Measurements from ENCODE around the gene SHISA4.
"Not testable (repeated sequence)": the region's sequence is repeated elsewhere in the genome, so short reads cannot be mapped to it uniquely, and the experiment has no call there.

The SHISA4 gene

DNA sequence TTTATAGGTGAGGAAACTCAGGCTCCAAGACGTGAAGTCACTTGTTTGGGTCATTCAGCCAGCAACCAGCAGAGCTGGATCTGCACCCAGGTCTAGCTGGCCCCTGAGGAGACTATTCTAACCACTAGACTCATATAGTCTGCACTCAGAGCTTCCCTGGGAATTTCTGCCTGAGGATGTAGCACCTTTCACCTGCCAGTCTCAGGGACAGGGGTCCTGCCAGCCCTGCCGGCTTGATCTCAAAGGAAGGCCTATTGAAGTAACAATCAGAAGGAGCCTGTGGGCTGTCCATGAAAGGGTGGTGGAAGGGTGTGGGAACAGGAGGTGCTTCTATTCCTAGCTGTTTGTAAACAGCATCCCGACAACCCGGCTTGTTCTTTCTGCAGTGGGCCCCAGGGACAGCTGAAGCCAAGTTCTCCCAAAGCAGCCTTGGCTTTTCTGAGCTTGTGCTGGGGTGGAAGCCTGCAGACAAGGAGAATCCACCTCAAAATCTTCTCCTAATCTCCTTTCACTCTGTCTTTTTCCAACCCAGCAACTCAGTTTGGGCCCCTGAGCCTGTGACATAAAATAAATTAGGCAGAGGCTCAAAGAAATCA is 49.8 kb downstream of the SHISA4 start:
- no peaks in the 10 kb centered on the region for H3K9me3 ChIP-seq (ENCODE audit: low read depth, low read length)
- H3K36me3 ChIP-seq (ENCODE audit: insufficient read depth, low read length) = no peaks in the 10 kb centered on the region
- no peak overlapping the region for H3K27ac ChIP-seq
- TF ChIP-seq FOXP2 (optimal IDR thresholded peaks at IDR 0.05; ENCODE audit: control extremely low read depth, extremely low read length, insufficient read depth) (no peak), EZH2 (IDR thresholded peaks at IDR 0.05) (no peak), POLR2AphosphoS5 (IDR thresholded peaks at IDR 0.05; ENCODE audit: borderline replicate concordance, low read depth, low read length) (no peak)
- DNase-seq (ENCODE audit: low read depth, low spot score) = no peak
- H3K9ac ChIP-seq (ENCODE audit: insufficient read length) = no peak overlapping the region
- H3K4me3 ChIP-seq = no peak overlapping the region

- DNase-seq (ENCODE audit: low read depth, low spot score) = no peak
- H3K36me3 ChIP-seq (ENCODE audit: insufficient read depth, low read length) = no peaks in the 10 kb centered on the region
- H3K4me3 ChIP-seq = no peak overlapping the region
- H3K9me3 ChIP-seq (ENCODE audit: low read depth, low read length) = no peaks in the 10 kb centered on the region
- TF ChIP-seq FOXP2 (optimal IDR thresholded peaks at IDR 0.05; ENCODE audit: control extremely low read depth, extremely low read length, insufficient read depth) = no peak
- H3K27ac ChIP-seq = no peak overlapping the region
- no peak overlapping the region for H3K9ac ChIP-seq (ENCODE audit: insufficient read length)
Observed at GRCh38 chr1:201939148-201939547, 50.5 kb downstream of the SHISA4 start.

GRCh38 chr1:201939574-201939973 is 50.9 kb downstream of the SHISA4 start:
- H3K36me3 ChIP-seq (ENCODE audit: insufficient read depth, low read length) = no peaks in the 10 kb centered on the region
- no peak overlapping the region for H3K27ac ChIP-seq
- DNase-seq (ENCODE audit: low read depth, low spot score) = no peak
- H3K9me3 ChIP-seq (ENCODE audit: low read depth, low read length) = no peaks in the 10 kb centered on the region
- TF ChIP-seq FOXP2 (optimal IDR thresholded peaks at IDR 0.05; ENCODE audit: control extremely low read depth, extremely low read length, insufficient read depth) (no peak), EZH2 (IDR thresholded peaks at IDR 0.05) (no peak), POLR2AphosphoS5 (IDR thresholded peaks at IDR 0.05; ENCODE audit: borderline replicate concordance, low read depth, low read length) (no peak)
- H3K4me3 ChIP-seq = no peak overlapping the region
- H3K9ac ChIP-seq (ENCODE audit: insufficient read length) = no peak overlapping the region

GRCh38 chr1:201940316-201940715 is 51.6 kb downstream of the SHISA4 start:
- H3K27ac ChIP-seq; H3K4me3 ChIP-seq; H3K9me3 ChIP-seq (ENCODE audit: low read depth, low read length); DNase-seq (ENCODE audit: low read depth, low spot score); H3K9ac ChIP-seq (ENCODE audit: insufficient read length); H3K36me3 ChIP-seq (ENCODE audit: insufficient read depth, low read length): not testable (repeated sequence)

GRCh38 chr1:201941420-201942128 is 52.9 kb downstream of the SHISA4 start:
- no peak for DNase-seq (ENCODE audit: low read depth, low spot score)
- no peak overlapping the region for H3K27ac ChIP-seq
- no peak overlapping the region for H3K9ac ChIP-seq (ENCODE audit: insufficient read length)
- H3K4me3 ChIP-seq = no peak overlapping the region
- H3K36me3 ChIP-seq (ENCODE audit: insufficient read depth, low read length) = no peaks in the 10 kb centered on the region
- no peak for TF ChIP-seq EZH2 (IDR thresholded peaks at IDR 0.05)
- TF ChIP-seq POLR2AphosphoS5 (IDR thresholded peaks at IDR 0.05; ENCODE audit: borderline replicate concordance, low read depth, low read length) = no peak
- TF ChIP-seq FOXP2 (optimal IDR thresholded peaks at IDR 0.05; ENCODE audit: control extremely low read depth, extremely low read length, insufficient read depth) = no peak
- H3K9me3 ChIP-seq (ENCODE audit: low read depth, low read length) = no peaks in the 10 kb centered on the region

- H3K36me3 ChIP-seq (ENCODE audit: insufficient read depth, low read length) = no peaks in the 10 kb centered on the region
- no peak for TF ChIP-seq EZH2 (IDR thresholded peaks at IDR 0.05)
- TF ChIP-seq FOXP2 (optimal IDR thresholded peaks at IDR 0.05; ENCODE audit: control extremely low read depth, extremely low read length, insufficient read depth) = no peak
- no peak for TF ChIP-seq POLR2AphosphoS5 (IDR thresholded peaks at IDR 0.05; ENCODE audit: borderline replicate concordance, low read depth, low read length)
- no peak overlapping the region for H3K27ac ChIP-seq
- no peaks in the 10 kb centered on the region for H3K9me3 ChIP-seq (ENCODE audit: low read depth, low read length)
- no peak overlapping the region for H3K9ac ChIP-seq (ENCODE audit: insufficient read length)
- DNase-seq (ENCODE audit: low read depth, low spot score) = no peak
- no peak overlapping the region for H3K4me3 ChIP-seq
Observed at GRCh38 chr1:201942129-201942495, 53.4 kb downstream of the SHISA4 start.
